Nephron progenitor cell (in vitro differentiated cells): ENCODE data around the gene MYLK4.
A peak's percentile ranks its signal among the peaks of the same experiment; 100 is the strongest.
"Not testable (repeated sequence)": the region's sequence is repeated elsewhere in the genome, so short reads cannot be mapped to it uniquely, and the experiment has no call there.

Experiments
- DNase-seq: peaks from one replicate; pipeline ENCODE4 v3.0.0; 2021
- H3K27ac Mint-ChIP-seq: 2 replicates; pipeline ENCODE4 v1.8.0; 2021; ENCODE audit warnings: mild to moderate bottlenecking, moderate library complexity, mixed read lengths
- H3K27me3 Mint-ChIP-seq: 2 replicates; pipeline ENCODE4 v1.8.0; 2021; ENCODE audit warnings: mild to moderate bottlenecking, low read depth, mixed read lengths; ENCODE audit not compliant: poor library complexity
- H3K36me3 Mint-ChIP-seq: 2 replicates; pipeline ENCODE4 v1.8.0; 2021; ENCODE audit warnings: low read depth, mixed read lengths
- H3K4me1 Mint-ChIP-seq: 2 replicates; pipeline ENCODE4 v1.8.0; 2021; ENCODE audit warnings: mixed read lengths
- H3K4me3 Mint-ChIP-seq: 2 replicates; pipeline ENCODE4 v1.8.0; 2021; ENCODE audit warnings: mild to moderate bottlenecking, moderate library complexity, mixed read lengths
- H3K9me3 Mint-ChIP-seq: 2 replicates; pipeline ENCODE4 v1.8.0; 2021; ENCODE audit warnings: mild to moderate bottlenecking, moderate library complexity, mixed read lengths
- CTCF ChIP-seq: fragments of 200-600 bp; sonication (generic); IDR thresholded peaks from 2 replicates; pipeline ENCODE4 v1.5.0; 2021; ENCODE audit warnings: antibody characterized with exemption

Gene MYLK4

GRCh38 chr6:2763345-2763841 is 12.7 kb upstream of the MYLK4 start:
- H3K27me3 Mint-ChIP-seq: no peaks in the 10 kb centered on the region
- no peak for DNase-seq
- peaks cover 9% of the 10 kb centered on the region for H3K9me3 Mint-ChIP-seq
- no peak overlapping the region for H3K27ac Mint-ChIP-seq
- H3K4me3 Mint-ChIP-seq: no peak overlapping the region
- H3K36me3 Mint-ChIP-seq: peaks cover under 1% of the 10 kb centered on the region
- H3K4me1 Mint-ChIP-seq: peaks cover 27% of the 10 kb centered on the region
- no peak for TF ChIP-seq CTCF

DNA sequence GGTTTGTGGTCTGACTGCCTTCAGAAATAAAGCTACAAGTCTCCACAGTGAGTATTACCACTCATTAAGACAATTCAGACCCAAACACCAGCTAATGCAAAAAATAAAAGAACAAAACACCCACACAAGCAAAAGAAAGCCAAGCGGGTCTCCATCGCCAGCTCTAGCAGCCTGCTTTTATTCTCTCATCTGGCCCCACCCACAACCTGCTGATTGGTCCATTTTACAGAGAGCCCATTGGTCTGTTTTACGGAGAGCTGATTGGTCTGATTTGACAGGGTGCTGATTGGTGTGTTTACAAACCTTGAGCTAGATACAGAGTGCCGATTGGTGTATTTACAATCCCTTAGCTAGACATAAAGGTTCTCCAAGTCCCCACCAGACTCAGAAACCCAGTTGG is 12.1 kb upstream of the MYLK4 start:
- not testable (repeated sequence) for H3K9me3 Mint-ChIP-seq, H3K27ac Mint-ChIP-seq, H3K27me3 Mint-ChIP-seq, H3K36me3 Mint-ChIP-seq, DNase-seq, H3K4me3 Mint-ChIP-seq
- H3K4me1 Mint-ChIP-seq: peaks cover 21% of the 10 kb centered on the region

DNA sequence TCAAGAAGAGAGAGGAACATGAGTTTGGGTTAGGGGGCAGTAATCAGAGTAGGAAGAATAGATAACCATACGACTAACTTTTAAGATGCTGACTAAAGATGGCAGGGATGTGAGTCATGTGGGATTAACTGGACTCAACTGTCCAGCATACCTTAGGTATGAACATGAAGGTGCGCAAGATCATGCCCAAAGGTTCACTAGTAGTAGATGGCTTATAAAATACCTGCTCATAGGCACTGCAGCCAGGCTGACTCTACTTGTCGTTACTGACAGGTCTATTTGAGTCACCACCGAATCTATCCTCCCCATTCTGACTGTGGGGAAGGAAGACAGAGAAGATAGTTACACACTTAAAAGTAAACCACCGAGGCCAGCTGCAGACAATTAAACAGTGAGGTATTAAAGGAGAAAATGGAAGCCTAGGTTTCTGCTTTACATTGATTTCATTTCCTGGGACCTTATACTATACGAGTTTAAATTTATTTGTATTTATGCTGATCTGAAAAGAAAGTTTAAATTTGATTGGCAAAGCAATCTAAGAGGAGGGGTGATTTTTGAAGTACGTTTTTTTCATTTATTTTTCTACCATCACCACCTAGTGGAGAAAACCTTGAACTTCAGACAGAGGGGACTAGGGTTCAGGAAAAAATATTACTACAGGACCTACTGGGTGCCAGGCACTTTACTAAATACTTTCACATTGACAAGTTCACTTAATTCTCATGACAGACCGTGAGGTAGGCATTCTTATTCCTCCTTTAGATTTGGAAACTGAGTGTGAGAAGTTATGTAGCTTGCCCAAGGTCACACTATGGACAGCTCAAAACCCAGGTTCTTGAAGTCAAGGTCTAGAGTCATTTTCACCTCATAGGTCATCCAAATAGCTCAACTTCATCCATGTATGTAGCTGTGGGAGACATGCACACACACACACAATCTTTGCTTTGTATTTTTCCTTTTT is 10.4 kb upstream of the MYLK4 start:
- Mint-ChIP-seq H3K27me3 (no peaks in the 10 kb centered on the region), H3K4me3 (no peak overlapping the region)
- no peak for DNase-seq

DNA sequence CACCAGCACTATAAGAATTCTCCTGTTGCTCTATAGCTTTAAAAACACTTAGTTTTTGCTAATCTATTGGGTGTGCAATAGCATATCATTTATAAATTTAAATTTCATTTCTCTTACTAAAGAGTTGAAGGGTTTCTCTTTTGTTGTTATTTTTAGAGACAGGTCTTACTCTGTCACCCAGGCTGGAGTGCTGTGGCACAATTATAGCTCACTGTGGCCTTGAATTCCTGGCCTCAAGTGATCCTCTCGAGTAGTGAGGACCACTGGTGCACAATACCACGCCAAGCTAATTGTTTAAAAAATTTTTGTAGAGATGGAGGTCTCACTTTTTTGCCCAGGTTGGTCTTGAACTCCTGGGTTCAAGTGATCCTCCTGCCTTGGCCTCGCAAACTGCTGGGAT is 8.3 kb upstream of the MYLK4 start:
- TF ChIP-seq CTCF: no peak
- no peak overlapping the region for H3K27ac Mint-ChIP-seq
- no peaks in the 10 kb centered on the region for H3K36me3 Mint-ChIP-seq
- DNase-seq: no peak
- no peak overlapping the region for H3K4me3 Mint-ChIP-seq
- peaks cover 13% of the 10 kb centered on the region for H3K4me1 Mint-ChIP-seq
- H3K27me3 Mint-ChIP-seq: no peaks in the 10 kb centered on the region
- H3K9me3 Mint-ChIP-seq: peaks cover 5% of the 10 kb centered on the region

More for the DNA sequence above, 10.4 kb upstream of the MYLK4 start:
- peaks cover 9% of the 10 kb centered on the region for H3K9me3 Mint-ChIP-seq
- no peak overlapping the region for H3K27ac Mint-ChIP-seq
- peaks cover 10% of the 10 kb centered on the region for H3K4me1 Mint-ChIP-seq
- no peaks in the 10 kb centered on the region for H3K36me3 Mint-ChIP-seq
- TF ChIP-seq CTCF: peak; percentile 43

- Mint-ChIP-seq H3K27ac (no peak overlapping the region), H3K9me3 (no peaks in the 10 kb centered on the region)
- DNase-seq: no peak
These were observed 6.0 kb upstream of the MYLK4 start for GRCh38 chr6:2756687-2757224.

More at GRCh38 chr6:2756687-2757224, 6.0 kb upstream of the MYLK4 start:
- Mint-ChIP-seq H3K4me1 (peaks cover 17% of the 10 kb centered on the region), H3K27me3 (no peaks in the 10 kb centered on the region), H3K36me3 (no peaks in the 10 kb centered on the region), H3K4me3 (no peak overlapping the region)
- no peak for TF ChIP-seq CTCF
